K562 (cell line): ENCODE results near the gene HSPA1L. TPM values are rescaled to one million over a fixed set of nuclear protein-coding genes. Genes with fewer than 3 reads are reported as not detected.

ENCODE experiments used
- BCOR ChIP-seq: fragments of 450-650 bp; IDR thresholded peaks from 2 replicates; pipeline ENCODE4 v1.6.1; 2016
- CHD2 ChIP-seq: IDR thresholded peaks from 2 replicates; pipeline ENCODE4 v1.6.1; 2011; ENCODE audit warnings: low read depth, low read length
- KDM2B ChIP-seq: fragments of 250-450 bp; sonication (Bioruptor Pico); IDR thresholded peaks from 2 replicates; pipeline ENCODE4 v1.8.0; 2021; ENCODE audit warnings: mild to moderate bottlenecking, moderate library complexity
- PML ChIP-seq: IDR thresholded peaks from 2 replicates; pipeline ENCODE4 v1.6.1; 2012; ENCODE audit warnings: low read length, inconsistent platforms
- RFX7 ChIP-seq: fragments of 250-450 bp; sonication (Bioruptor Pico); IDR thresholded peaks from 2 replicates; pipeline ENCODE4 v1.5.1; 2021; ENCODE audit warnings: mild to moderate bottlenecking
- TRIM28 ChIP-seq: fragments of 450-650 bp; IDR thresholded peaks from 2 replicates; pipeline ENCODE4 v1.6.1; 2017
- ZBED1 ChIP-seq: IDR thresholded peaks from 2 replicates; pipeline ENCODE4 v1.6.1; 2014
- ZBTB8A ChIP-seq: fragments of 450-650 bp; IDR thresholded peaks from 2 replicates; pipeline ENCODE4 v1.6.1; 2018; ENCODE audit warnings: mild to moderate bottlenecking, moderate library complexity; ENCODE audit not compliant: partially characterized antibody
- ZNF134 ChIP-seq: fragments of 250-450 bp; sonication (Bioruptor Pico); conservative IDR thresholded peaks from 2 replicates; pipeline ENCODE4 v1.4.0; 2020
- ZNF282 ChIP-seq: sonication (generic); formaldehyde crosslinking; IDR thresholded peaks from 2 replicates; pipeline ENCODE4 v1.8.1; 2023; ENCODE audit warnings: missing genetic modification reagents
- ZNF79 ChIP-seq: fragments of 250-450 bp; sonication (Bioruptor Pico); IDR thresholded peaks from 2 replicates; pipeline ENCODE4 v1.4.0; 2020; ENCODE audit warnings: low read depth, mild to moderate bottlenecking, moderate library complexity
- polyA plus RNA-seq, 8 experiments: library from polyadenylated mRNA; depleted of rRNA in 4 of 8; stranded (reverse) in 5 of 8; unstranded in 3 of 8; fragments of >200 nt; fragmentation: Nextera tagmentation in 2 of 8; fragmentation: Illumina TruSeq in 1 of 8; extraction: Ambion mirVana in 2 of 8; extraction: Trizol in 1 of 8; gene quantifications; 2 replicates each; pipeline versions ENCODE4 v1.2.1 to v1.2.3, GENCODE V29; 2011 to 2014; ENCODE audit warnings: inconsistent platforms in 1 of 8, missing spikeins in 1 of 8
- total RNA-seq, 7 experiments: library from RNA; depleted of rRNA in 6 of 7; stranded (reverse); fragments of >200 nt in 6 of 7; fragmentation: Illumina TruSeq in 2 of 7; extraction: Trizol in 2 of 7; gene quantifications; 2 replicates each; pipeline versions ENCODE4 v1.2.1 to v1.2.3, GENCODE V29; 2011 to 2021; ENCODE audit warnings: low replicate concordance in 1 of 7
- TF ChIP-seq, protein P1 (sequence below): fragments of 250-450 bp; sonication (Bioruptor Pico); IDR thresholded peaks from 2 replicates; pipeline ENCODE4 v1.8.0; 2021; ENCODE audit warnings: moderate library complexity, mild to moderate bottlenecking, inconsistent platforms
- TF ChIP-seq, protein P2 (sequence below), 2 experiments: fragments of 150-350 bp in 1 of 2; IDR thresholded peaks; 2 replicates each; pipeline ENCODE4 v1.6.1; 2012 to 2016; ENCODE audit warnings: low read depth in 2 of 2, low read length in 2 of 2, mild to moderate bottlenecking in 1 of 2, moderate library complexity in 1 of 2
- TF ChIP-seq, protein P3 (sequence below): fragments of 450-650 bp; IDR thresholded peaks from 2 replicates; pipeline ENCODE4 v1.7.0; 2016; ENCODE audit warnings: borderline replicate concordance
- TF ChIP-seq, protein P4 (sequence below), 2 experiments: fragments of 450-650 bp in 1 of 2; IDR thresholded peaks; 2 replicates each; pipeline ENCODE4 v1.6.1; 2011 to 2017; ENCODE audit warnings: low read depth in 2 of 2, antibody characterized with exemption in 1 of 2, borderline replicate concordance in 1 of 2, low read length in 1 of 2, mild to moderate bottlenecking in 1 of 2, mixed read lengths in 1 of 2; ENCODE audit not compliant: control insufficient read depth in 1 of 2

HSPA1L gene
- total and polyA plus RNA-seq, 9 of the 15 experiments (the other 6 are each of a cell fraction or from before 2014, with no cell fraction given) = 0.14 to 2.1 (median 1.3) TPM

DNA sequence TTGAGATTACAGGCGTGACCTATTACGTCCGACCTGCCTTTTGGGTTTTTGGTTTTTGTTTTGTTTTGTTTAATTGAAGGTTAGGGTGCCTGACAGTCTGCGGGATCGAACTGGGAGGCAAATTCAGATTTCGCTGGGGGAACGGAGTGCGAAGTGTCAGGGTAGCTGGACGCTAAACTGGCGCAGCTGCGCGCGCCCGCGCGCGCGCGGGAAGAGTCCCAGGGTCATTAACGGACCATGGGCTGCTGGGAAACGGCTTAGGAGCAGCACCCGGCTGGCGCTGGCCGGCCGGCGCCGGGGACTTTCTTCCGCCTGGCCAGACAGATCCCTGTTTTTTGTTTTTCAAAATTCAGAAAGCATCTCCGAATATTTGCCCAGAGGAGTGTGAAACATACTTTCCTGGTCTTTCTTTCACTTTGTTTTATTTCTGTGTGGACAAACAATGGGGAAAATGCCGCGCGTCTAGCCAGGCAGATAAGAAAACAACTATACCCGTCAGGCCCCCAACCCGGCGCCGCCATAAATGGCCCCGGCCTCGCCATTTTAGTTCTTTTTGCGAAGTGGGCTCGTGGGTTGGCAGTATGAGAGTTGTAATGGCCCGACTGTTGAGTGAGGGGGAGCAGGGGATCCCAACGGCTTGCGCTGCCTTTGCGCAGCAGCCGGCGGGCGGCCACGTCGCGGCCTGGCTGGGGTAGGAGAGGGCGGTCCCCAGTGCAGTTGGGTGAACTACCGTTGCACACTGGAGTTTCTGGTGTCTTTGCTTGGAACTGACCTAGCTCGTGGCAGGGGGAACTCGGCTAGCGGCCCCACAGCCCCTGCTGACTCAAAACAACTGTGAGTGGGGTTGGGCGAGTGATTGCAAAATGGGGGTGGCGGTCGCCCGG is 19.5 kb upstream of the HSPA1L start (continued):
- TF ChIP-seq ZBTB8A (no peak), PML (peak; percentile 96), KDM2B (CRISPR knock-in tag) (peak; percentile 80), ZNF282 (no peak; the same call in 1 of the 2 replicates), ZNF134 (CRISPR knock-in tag) (peak; percentile 48), BCOR (peak; percentile 95), ZNF79 (CRISPR knock-in tag) (peak; percentile 65), ZBED1 (peak; percentile 90), RFX7 (CRISPR knock-in tag) (no peak; the same call in 1 of the 2 replicates), CHD2 (no peak), TRIM28 (peak; percentile 59)
- TF ChIP-seq, protein P1, sequence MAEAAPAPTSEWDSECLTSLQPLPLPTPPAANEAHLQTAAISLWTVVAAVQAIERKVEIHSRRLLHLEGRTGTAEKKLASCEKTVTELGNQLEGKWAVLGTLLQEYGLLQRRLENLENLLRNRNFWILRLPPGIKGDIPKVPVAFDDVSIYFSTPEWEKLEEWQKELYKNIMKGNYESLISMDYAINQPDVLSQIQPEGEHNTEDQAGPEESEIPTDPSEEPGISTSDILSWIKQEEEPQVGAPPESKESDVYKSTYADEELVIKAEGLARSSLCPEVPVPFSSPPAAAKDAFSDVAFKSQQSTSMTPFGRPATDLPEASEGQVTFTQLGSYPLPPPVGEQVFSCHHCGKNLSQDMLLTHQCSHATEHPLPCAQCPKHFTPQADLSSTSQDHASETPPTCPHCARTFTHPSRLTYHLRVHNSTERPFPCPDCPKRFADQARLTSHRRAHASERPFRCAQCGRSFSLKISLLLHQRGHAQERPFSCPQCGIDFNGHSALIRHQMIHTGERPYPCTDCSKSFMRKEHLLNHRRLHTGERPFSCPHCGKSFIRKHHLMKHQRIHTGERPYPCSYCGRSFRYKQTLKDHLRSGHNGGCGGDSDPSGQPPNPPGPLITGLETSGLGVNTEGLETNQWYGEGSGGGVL (CRISPR knock-in tag) = no peak
- TF ChIP-seq, protein P2, sequence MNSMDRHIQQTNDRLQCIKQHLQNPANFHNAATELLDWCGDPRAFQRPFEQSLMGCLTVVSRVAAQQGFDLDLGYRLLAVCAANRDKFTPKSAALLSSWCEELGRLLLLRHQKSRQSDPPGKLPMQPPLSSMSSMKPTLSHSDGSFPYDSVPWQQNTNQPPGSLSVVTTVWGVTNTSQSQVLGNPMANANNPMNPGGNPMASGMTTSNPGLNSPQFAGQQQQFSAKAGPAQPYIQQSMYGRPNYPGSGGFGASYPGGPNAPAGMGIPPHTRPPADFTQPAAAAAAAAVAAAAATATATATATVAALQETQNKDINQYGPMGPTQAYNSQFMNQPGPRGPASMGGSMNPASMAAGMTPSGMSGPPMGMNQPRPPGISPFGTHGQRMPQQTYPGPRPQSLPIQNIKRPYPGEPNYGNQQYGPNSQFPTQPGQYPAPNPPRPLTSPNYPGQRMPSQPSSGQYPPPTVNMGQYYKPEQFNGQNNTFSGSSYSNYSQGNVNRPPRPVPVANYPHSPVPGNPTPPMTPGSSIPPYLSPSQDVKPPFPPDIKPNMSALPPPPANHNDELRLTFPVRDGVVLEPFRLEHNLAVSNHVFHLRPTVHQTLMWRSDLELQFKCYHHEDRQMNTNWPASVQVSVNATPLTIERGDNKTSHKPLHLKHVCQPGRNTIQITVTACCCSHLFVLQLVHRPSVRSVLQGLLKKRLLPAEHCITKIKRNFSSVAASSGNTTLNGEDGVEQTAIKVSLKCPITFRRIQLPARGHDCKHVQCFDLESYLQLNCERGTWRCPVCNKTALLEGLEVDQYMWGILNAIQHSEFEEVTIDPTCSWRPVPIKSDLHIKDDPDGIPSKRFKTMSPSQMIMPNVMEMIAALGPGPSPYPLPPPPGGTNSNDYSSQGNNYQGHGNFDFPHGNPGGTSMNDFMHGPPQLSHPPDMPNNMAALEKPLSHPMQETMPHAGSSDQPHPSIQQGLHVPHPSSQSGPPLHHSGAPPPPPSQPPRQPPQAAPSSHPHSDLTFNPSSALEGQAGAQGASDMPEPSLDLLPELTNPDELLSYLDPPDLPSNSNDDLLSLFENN (IDR thresholded peaks at IDR 0.05; ENCODE audit: low read depth in 2 of 2, low read length in 2 of 2) = peak; percentile 46 to 79; a peak in 3 of 4 replicates
- TF ChIP-seq, protein P3, sequence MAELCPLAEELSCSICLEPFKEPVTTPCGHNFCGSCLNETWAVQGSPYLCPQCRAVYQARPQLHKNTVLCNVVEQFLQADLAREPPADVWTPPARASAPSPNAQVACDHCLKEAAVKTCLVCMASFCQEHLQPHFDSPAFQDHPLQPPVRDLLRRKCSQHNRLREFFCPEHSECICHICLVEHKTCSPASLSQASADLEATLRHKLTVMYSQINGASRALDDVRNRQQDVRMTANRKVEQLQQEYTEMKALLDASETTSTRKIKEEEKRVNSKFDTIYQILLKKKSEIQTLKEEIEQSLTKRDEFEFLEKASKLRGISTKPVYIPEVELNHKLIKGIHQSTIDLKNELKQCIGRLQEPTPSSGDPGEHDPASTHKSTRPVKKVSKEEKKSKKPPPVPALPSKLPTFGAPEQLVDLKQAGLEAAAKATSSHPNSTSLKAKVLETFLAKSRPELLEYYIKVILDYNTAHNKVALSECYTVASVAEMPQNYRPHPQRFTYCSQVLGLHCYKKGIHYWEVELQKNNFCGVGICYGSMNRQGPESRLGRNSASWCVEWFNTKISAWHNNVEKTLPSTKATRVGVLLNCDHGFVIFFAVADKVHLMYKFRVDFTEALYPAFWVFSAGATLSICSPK = no peak; the same call in 1 of the 2 replicates
- TF ChIP-seq, protein P4, sequence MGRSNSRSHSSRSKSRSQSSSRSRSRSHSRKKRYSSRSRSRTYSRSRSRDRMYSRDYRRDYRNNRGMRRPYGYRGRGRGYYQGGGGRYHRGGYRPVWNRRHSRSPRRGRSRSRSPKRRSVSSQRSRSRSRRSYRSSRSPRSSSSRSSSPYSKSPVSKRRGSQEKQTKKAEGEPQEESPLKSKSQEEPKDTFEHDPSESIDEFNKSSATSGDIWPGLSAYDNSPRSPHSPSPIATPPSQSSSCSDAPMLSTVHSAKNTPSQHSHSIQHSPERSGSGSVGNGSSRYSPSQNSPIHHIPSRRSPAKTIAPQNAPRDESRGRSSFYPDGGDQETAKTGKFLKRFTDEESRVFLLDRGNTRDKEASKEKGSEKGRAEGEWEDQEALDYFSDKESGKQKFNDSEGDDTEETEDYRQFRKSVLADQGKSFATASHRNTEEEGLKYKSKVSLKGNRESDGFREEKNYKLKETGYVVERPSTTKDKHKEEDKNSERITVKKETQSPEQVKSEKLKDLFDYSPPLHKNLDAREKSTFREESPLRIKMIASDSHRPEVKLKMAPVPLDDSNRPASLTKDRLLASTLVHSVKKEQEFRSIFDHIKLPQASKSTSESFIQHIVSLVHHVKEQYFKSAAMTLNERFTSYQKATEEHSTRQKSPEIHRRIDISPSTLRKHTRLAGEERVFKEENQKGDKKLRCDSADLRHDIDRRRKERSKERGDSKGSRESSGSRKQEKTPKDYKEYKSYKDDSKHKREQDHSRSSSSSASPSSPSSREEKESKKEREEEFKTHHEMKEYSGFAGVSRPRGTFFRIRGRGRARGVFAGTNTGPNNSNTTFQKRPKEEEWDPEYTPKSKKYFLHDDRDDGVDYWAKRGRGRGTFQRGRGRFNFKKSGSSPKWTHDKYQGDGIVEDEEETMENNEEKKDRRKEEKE (IDR thresholded peaks at IDR 0.05; ENCODE audit: borderline replicate concordance in 1 of 2, control insufficient read depth in 1 of 2, low read depth in 2 of 2, low read length in 1 of 2) = peak in 1 of 2 experiments; percentile 87; a peak in 2 of 4 replicates
